GM19395 (cell line): Measurements from ENCODE around the gene PCYT1B.
"Not testable (repeated sequence)": the region's sequence is repeated elsewhere in the genome, so short reads cannot be mapped to it uniquely, and the experiment has no call there.

Experiments used
- ATAC-seq: cut with Tn5 transposase; IDR thresholded peaks from one replicate; pipeline ENCODE4 v1.9.1; 2021; ENCODE audit warnings: mild to moderate bottlenecking, moderate library complexity; ENCODE audit not compliant: unreplicated experiment

PCYT1B gene

DNA sequence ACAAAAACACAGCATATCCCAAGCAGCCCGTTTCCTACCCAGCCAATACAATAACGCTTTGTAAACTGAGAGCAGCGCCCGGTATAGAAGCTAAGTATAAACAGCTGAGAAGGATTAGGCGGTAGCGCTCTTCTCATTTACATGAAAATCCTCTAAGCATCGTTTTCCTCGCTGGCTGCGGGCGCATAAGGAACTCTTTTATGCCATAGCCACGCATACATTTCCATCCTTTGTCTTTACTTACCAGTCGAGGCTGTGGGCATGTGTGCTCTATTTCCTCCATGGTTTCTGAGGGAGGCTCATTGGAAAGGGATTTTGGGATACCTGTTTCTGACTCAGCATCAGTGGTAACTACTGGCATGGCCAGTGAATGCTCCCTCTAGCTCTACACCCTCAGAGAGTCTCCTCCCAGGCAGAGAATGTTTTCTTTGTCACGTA lies 383 bp downstream of the PCYT1B start:
- no peak for ATAC-seq

GRCh38 chrX:24646006-24646405 lies 1.1 kb downstream of the PCYT1B start:
- ATAC-seq = no peak

DNA sequence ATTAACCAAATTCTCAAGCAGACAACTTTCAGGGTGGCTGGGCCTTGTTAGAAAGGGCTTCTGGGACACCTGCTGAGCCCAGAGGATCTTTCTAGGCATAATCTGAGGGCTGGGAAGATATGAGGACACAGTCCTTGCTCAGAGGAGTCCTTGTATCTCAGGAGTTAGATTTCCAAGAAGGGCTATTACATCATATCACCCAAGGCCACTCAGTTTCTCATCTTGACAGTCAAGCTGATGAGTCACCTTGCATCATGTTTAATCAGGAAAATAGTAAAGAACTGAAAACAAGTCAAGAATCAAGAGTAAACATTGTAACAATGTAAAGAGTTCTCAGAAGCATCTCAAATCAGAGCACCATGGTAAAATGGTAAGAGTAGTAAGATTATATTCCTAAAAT lies 4.0 kb downstream of the PCYT1B start:
- ATAC-seq = no peak

DNA sequence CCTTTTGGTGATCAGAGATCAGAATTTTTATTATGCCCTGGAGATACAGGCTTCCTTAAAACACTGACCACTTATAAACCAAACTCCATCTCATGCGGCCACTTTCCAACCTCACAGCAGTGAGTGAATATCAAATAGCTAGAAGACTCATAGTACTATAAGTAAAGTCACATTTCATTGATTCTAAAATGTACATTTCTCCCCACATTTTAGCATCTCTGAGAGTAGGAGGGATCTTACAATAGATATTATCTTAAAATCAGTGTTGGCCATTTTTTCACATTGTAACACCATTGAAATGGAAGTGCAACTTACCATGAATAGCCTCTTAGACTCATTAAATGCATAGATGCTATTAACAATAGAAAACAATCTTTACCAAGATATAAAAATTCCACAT lies 17.4 kb downstream of the PCYT1B start:
- ATAC-seq = no peak

DNA sequence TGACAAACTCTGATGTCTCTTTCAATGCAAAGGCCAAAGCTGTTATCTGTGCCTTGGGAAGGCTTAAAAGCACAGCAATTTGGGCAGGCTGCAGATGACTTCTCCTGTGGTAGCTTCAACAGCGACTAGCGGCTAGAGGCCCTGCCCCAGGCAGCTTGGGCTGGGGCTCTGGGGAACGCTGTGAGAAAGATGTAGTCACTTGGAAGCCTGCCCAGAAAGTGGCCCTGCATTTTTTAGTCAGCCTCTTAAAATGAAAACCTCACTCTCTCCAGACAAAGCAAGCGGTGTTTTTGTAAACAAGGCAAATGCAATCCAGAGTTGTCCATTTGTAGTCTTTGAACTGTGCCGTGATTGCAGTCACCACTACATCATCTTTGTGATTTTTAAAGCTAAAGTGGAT lies 27.5 kb downstream of the PCYT1B start:
- no peak for ATAC-seq

DNA sequence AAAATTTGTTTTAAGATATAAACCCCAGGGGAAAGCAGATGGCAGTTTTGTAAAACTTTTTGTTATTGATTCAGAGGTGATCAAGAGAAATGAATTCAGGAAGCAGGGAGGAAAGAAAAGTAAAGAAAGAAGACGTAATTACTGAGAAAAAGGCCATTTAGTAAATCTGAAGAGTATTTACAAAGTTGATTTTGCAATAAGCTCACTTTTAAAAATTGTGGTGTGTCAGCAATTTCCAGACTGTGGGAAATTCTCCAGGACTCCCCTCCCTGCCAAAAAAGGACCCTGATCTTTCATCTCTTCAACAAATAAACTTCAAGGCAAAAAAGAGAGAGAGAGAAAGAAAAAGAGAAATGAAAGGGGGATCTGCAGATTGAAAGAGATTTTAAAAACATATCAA lies 36.6 kb downstream of the PCYT1B start:
- no peak for ATAC-seq

DNA sequence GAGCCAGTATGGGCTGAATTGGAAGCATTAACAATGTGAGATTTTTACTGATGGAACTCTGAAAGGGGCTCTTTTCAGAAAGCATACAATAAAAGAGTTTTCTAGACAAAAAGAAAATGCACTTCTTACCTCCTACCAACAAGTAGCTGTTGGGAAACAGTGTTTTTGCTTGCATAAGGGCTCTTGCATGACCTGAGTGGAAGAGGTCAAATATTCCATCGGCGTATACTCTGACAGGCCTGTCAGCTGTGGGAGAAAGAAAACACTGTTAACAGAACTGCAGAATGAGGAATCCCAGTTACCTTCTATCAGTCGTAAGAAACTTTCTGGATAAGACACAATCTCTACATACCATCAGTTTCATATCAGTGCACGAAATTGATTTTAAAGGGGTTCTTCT lies 39.5 kb downstream of the PCYT1B start:
- ATAC-seq = no peak

DNA sequence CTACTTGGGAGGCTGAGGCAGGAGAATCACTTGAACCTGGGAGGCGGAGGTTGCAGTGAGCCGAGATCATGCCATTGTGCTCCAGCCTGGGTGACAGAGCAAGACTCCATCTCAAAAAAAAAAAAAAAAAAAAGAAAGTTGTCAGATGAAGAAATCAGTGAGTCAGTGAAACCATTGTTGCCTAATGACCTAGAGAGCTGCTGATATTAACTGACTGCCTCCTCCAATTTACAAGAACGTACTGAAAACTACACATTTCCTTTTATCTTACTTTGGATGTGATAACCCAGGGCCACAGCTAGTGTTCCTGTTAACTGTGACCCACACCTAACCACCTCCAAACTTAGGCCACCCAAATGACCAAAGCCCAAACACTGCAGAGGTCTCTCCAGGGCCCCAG lies 41.2 kb downstream of the PCYT1B start:
- ATAC-seq = not testable (repeated sequence)

GRCh38 chrX:24603191-24603590 lies 44.0 kb downstream of the PCYT1B start:
- no peak for ATAC-seq

GRCh38 chrX:24601858-24602257 lies 45.3 kb downstream of the PCYT1B start:
- no peak for ATAC-seq

- no peak for ATAC-seq
These were observed 52.6 kb downstream of the PCYT1B start for GRCh38 chrX:24594501-24594900.

- no peak for ATAC-seq
These were observed 57.0 kb downstream of the PCYT1B start for GRCh38 chrX:24590111-24590510.

DNA sequence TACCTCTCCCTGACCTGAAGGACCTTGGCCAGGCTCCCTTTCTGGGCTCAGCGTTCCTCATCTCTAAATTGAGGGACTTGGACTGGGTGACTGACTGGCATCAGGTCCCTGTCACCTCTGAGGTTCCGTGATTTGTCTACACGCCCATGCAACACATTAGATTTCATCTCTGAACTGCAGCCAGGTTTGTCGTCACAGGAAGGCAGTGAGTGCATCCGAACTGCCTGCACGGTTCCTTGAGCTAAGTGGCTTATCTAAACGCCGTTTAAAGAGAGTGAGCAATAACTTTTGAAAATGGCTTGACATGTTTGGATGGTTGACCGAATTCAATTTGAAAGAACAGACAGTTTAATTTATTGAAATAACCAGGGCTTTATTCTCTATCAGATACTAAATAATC lies 70.1 kb downstream of the PCYT1B start:
- no peak for ATAC-seq

DNA sequence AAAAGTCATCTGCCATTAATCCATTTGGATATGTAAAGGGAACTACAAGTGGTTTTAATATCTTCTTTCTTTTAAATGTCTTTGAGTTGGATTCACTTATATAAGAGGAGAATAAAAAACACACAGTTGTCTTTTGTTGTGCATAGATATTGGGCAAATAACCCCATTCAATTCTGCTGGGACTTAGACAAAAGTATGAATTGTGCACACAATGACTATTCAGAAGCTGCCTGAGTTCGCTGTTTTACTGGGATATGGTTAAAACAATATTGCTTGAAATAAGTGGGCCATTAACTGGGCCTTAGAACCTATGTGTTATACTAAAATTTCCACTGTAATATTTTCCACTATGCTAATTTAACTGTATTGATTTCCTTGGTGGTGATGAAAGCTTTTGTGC lies 71.7 kb downstream of the PCYT1B start:
- no peak for ATAC-seq

DNA sequence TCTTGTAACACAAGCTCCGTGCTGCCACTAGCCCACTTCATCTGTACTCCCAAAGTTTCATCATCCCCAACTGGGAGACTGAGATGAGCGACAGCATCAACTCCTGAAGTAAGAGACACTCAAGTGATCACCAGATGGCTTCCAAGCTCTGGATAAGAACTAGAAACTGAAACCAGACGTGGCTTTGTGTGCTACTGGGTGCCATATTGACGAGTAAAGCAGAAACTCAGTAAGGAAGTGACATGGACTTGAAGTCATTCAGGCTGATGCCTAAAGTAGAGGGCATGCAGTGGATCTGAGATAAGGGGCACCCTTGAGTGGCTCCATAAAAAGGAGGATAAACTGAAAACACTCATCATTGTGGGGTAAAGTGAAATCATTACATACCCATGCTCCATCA lies 72.4 kb downstream of the PCYT1B start:
- ATAC-seq = no peak

DNA sequence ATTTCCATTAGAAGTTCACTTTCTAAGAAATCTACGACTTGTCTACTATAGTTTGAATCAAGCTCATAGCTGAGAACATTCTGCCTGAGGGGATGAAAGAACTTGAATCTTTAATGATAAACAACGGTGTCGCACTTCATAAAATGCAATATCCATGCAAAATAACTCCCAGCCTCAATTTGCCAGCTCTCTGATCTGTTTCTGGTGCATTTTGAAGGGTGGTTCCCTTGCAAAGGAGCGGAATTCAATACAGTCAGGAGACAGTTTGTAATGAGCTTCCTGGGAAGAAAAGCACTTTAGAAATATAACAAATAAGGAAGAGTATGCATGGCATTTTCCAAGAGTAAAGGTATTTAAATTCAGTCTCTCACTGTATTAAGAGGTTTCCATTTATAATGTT lies 80.0 kb downstream of the PCYT1B start:
- ATAC-seq = no peak

- no peak for ATAC-seq
These were observed 80.9 kb downstream of the PCYT1B start for GRCh38 chrX:24566240-24566639.

- no peak for ATAC-seq
These were observed 83.7 kb downstream of the PCYT1B start for GRCh38 chrX:24563291-24564010.

GRCh38 chrX:24561121-24561520 lies 86.0 kb downstream of the PCYT1B start:
- ATAC-seq = no peak

DNA sequence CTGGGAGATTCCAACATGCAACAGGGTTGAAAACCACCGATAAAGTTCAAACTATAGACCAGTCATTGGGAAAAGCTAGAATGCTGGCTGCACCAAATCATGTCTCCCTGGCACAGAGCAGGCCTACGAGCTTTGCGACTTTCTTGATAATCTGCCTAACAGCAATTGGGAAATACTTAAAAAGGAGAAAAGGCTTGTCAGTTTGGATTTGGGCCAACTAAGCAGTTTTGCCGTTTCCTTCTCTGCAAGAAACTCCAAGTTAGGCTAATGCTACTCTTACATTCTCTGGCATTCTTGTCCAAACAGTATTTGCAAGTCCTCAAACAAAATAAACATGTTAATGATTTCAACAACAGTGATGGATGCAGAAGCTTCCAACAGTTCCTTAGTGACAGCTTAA lies 94.1 kb downstream of the PCYT1B start:
- no peak for ATAC-seq

DNA sequence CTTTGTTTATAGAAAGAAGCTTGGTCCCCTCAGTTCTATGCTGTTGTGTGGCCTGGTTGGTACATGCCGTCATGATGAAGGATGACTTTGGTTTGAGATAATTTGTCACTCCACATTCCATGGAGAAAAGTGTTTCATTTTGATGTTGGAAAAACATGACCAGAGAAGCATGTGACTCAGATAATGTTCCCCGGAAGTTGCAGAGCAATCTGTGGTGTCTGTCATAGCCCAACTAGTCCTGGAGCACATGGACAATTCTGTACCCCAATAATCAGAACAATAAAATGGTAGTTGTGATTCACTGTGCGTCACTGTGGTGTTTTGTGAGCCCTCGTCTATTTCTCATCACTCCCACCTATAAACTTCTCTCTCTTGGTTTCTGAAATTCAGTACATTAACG lies 97.0 kb downstream of the PCYT1B start:
- ATAC-seq = no peak

DNA sequence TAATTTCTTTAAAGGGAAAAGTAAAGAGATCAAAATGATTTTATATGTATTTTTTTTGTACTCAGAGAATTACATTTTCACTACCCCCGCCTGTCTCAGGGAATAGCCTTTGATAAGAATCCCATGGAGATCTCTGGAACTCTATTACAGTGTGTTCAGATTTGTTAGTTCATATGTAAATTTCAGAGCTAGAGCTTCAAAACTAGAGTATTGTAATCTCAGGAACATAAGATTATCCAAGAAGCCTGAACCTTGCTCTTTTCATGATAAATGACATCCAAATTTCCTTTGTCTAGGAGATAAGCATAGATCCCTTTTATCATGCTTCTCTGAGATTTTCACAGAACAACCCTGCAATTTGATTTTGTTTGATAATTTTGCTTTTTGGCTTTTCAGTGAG lies 99.2 kb downstream of the PCYT1B start:
- no peak for ATAC-seq

DNA sequence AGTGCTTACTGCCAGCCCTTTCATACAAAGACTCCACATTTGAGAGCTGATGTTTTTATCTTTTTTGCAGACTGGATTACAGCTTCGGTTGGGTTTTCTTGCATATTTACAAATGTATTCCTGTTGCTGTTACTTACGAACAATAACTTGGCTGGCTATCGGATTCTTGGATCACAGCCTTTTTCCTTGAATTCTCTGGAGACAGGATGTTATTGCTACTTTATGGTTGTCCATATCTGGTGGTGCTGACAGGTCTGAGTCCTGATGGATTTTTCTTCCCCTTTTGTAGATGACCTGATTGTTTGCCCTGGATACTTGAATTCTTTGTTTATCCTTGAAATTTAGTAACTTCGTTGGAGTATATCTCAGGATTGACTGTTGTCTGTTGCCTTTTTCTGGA lies 104.4 kb downstream of the PCYT1B start:
- ATAC-seq = no peak
